ENCODE data around the gene OPN4. TPM values are rescaled to one million over a fixed set of nuclear protein-coding genes. Genes with fewer than 3 reads are reported as not detected.

Gene OPN4
- total RNA-seq, 1 donor from 2014 or later: not detected

GRCh38 chr10:86711513-86712316 is 57.4 kb downstream of the OPN4 start:
- Histone ChIP-seq H3K27ac (ENCODE audit: low read depth, low read length) (peak overlapping the region; percentile 86), H3K4me1 (ENCODE audit: insufficient read depth, low read length) (peaks cover 10% of the 10 kb centered on the region), H4K20me1 (ENCODE audit: insufficient read depth, low read length) (no peaks in the 10 kb centered on the region), H3K36me3 (ENCODE audit: insufficient read depth, low read length) (no peaks in the 10 kb centered on the region), H3K9ac (ENCODE audit: low read length) (peak overlapping the region; percentile 88), H3K4me2 (ENCODE audit: low read length) (peak overlapping the region; percentile 84), H3K4me3 (ENCODE audit: insufficient read depth, low read depth, low read length) (peak overlapping the region; percentile 49), H3K9me3 (ENCODE audit: insufficient read depth, low read depth, low read length) (no peaks in the 10 kb centered on the region), H2AFZ (ENCODE audit: low read depth, low read length) (peak overlapping the region; percentile 91), H3K79me2 (ENCODE audit: insufficient read depth, low read length) (no peaks in the 10 kb centered on the region), H3K27me3 (ENCODE audit: insufficient read depth, low read length) (no peaks in the 10 kb centered on the region)
- FAIRE-seq (no peak), DNase-seq (ENCODE audit: low read depth) (peak; percentile 22)
- Mint-ChIP-seq H3K36me3 (ENCODE audit: low read depth, unreplicated experiment) (peaks cover 2% of the 10 kb centered on the region), H3K27me3 (ENCODE audit: low read depth, unreplicated experiment) (peaks cover 6% of the 10 kb centered on the region), H3K4me3 (ENCODE audit: unreplicated experiment) (peak overlapping the region; percentile 80), H3K4me1 (ENCODE audit: low read depth, unreplicated experiment) (peaks cover 5% of the 10 kb centered on the region), H3K9me3 (ENCODE audit: unreplicated experiment) (no peaks in the 10 kb centered on the region), H3K27ac (ENCODE audit: unreplicated experiment) (peak overlapping the region; percentile 72)
- TF ChIP-seq, protein P1, sequence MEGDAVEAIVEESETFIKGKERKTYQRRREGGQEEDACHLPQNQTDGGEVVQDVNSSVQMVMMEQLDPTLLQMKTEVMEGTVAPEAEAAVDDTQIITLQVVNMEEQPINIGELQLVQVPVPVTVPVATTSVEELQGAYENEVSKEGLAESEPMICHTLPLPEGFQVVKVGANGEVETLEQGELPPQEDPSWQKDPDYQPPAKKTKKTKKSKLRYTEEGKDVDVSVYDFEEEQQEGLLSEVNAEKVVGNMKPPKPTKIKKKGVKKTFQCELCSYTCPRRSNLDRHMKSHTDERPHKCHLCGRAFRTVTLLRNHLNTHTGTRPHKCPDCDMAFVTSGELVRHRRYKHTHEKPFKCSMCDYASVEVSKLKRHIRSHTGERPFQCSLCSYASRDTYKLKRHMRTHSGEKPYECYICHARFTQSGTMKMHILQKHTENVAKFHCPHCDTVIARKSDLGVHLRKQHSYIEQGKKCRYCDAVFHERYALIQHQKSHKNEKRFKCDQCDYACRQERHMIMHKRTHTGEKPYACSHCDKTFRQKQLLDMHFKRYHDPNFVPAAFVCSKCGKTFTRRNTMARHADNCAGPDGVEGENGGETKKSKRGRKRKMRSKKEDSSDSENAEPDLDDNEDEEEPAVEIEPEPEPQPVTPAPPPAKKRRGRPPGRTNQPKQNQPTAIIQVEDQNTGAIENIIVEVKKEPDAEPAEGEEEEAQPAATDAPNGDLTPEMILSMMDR (IDR thresholded peaks at IDR 0.05; ENCODE audit: insufficient read depth, low read depth, low read length): no peak
- no peak for TF ChIP-seq EZH2 (IDR thresholded peaks at IDR 0.05; ENCODE audit: insufficient read depth, low read length)

DNA sequence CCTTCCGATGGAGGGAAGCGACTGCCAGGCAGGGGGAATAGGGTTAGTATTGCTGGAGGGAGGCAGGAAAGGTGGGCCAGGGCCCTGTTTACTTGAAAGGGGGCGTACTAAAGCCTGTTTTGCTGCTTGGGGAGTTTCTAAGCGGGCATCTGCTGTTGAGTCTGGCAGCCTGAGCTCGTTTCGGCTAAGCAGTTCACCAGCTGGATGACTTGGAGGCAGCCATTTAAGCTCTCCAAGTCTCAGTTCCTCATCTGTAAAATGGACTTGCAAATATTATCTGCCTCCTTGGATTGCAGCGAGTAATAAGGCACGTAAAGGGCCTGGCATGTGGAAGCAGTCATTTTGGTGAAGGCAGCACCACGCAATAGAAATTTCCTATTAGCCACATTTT is 58.0 kb downstream of the OPN4 start:
- H3K4me2 ChIP-seq (ENCODE audit: low read length): peak overlapping the region; percentile 84
- H3K27ac Mint-ChIP-seq (ENCODE audit: unreplicated experiment): peak overlapping the region; percentile 72
- no peaks in the 10 kb centered on the region for H3K36me3 ChIP-seq (ENCODE audit: insufficient read depth, low read length)
- H3K4me3 Mint-ChIP-seq (ENCODE audit: unreplicated experiment): peak overlapping the region; percentile 80
- H3K27me3 ChIP-seq (ENCODE audit: insufficient read depth, low read length): no peaks in the 10 kb centered on the region
- peak overlapping the region; percentile 49 for H3K4me3 ChIP-seq (ENCODE audit: insufficient read depth, low read depth, low read length)
- H3K9me3 Mint-ChIP-seq (ENCODE audit: unreplicated experiment): no peaks in the 10 kb centered on the region
- H3K27me3 Mint-ChIP-seq (ENCODE audit: low read depth, unreplicated experiment): peaks cover 6% of the 10 kb centered on the region
- peak overlapping the region; percentile 86 for H3K27ac ChIP-seq (ENCODE audit: low read depth, low read length)
- TF ChIP-seq, protein P1 (IDR thresholded peaks at IDR 0.05; ENCODE audit: insufficient read depth, low read depth, low read length): no peak
- TF ChIP-seq EZH2 (IDR thresholded peaks at IDR 0.05; ENCODE audit: insufficient read depth, low read length): no peak
- peak overlapping the region; percentile 70 for H2AFZ ChIP-seq (ENCODE audit: low read depth, low read length)
- H4K20me1 ChIP-seq (ENCODE audit: insufficient read depth, low read length): no peaks in the 10 kb centered on the region
- peak; percentile 16 for DNase-seq (ENCODE audit: low read depth)
- H3K4me1 ChIP-seq (ENCODE audit: insufficient read depth, low read length): peaks cover 10% of the 10 kb centered on the region
- no peaks in the 10 kb centered on the region for H3K9me3 ChIP-seq (ENCODE audit: insufficient read depth, low read depth, low read length)
- peaks cover 5% of the 10 kb centered on the region for H3K4me1 Mint-ChIP-seq (ENCODE audit: low read depth, unreplicated experiment)
- H3K79me2 ChIP-seq (ENCODE audit: insufficient read depth, low read length): no peaks in the 10 kb centered on the region
- FAIRE-seq: no peak
- peaks cover under 1% of the 10 kb centered on the region for H3K36me3 Mint-ChIP-seq (ENCODE audit: low read depth, unreplicated experiment)
- H3K9ac ChIP-seq (ENCODE audit: low read length): peak overlapping the region; percentile 88

Measured in astrocyte (in vitro differentiated cells and primary cell).